KBM-7 (cell line): ENCODE data around the gene RGS9.

Experiments
- DNase-seq: peaks from one replicate; pipeline ENCODE4 v3.0.0-alpha.2; 2015
- in situ Hi-C: fragments of 300-500 bp; cut with MboI; formaldehyde crosslinking; loops from 2 replicates; pipeline ENCODE4 v1.14.3; 2020; ENCODE audit warnings: low sequenced_read_pairs, low pct_unique_long_range_greater_than_20kb, mixed read lengths

The RGS9 gene

GRCh38 chr17:65265276-65265675, 128.1 kb downstream of the RGS9 start:
- in situ Hi-C loops, result no loop called here
- no peak for DNase-seq

GRCh38 chr17:65268832-65269231, 131.7 kb downstream of the RGS9 start:
- no peak for DNase-seq
- in situ Hi-C loops, result no loop called here

GRCh38 chr17:65270499-65271253, 133.5 kb downstream of the RGS9 start:
- DNase-seq, result no peak
- in situ Hi-C loops, result no loop called here

- DNase-seq, result no peak
- in situ Hi-C loops, result no loop called here
These were observed 134.1 kb downstream of the RGS9 start for GRCh38 chr17:65271296-65271695.
